Mucosa of descending colon (tissue), 3 donors: Measurements from ENCODE around the gene KLF3. TPM values are rescaled to one million over a fixed set of nuclear protein-coding genes. Genes with fewer than 3 reads are reported as not detected.

Source experiments
- ATAC-seq: fragments of 200-7000 bp; cut with Tn5 transposase; one replicate; pipeline ENCODE4 v1.9.1; 2020; ENCODE audit warnings: mild to moderate bottlenecking, moderate library complexity
- DNase-seq, 3 donors: peaks; one replicate each; pipeline ENCODE4 v3.0.0-alpha.2; 2020
- H3K36me3 ChIP-seq: fragments of 200-600 bp; one replicate; pipeline ENCODE4 v1.8.0; 2021; ENCODE audit warnings: low read depth, mild to moderate bottlenecking
- H3K4me1 ChIP-seq: fragments of 200-600 bp; one replicate; pipeline ENCODE4 v1.8.0; 2021; ENCODE audit warnings: low read depth, mild to moderate bottlenecking
- H3K4me3 ChIP-seq: fragments of 200-600 bp; one replicate; pipeline ENCODE4 v1.8.0; 2021; ENCODE audit warnings: mild to moderate bottlenecking
- H3K9me3 ChIP-seq: fragments of 200-600 bp; one replicate; pipeline ENCODE4 v1.8.0; 2021; ENCODE audit warnings: mild to moderate bottlenecking
- intact Hi-C, 2 donors: fragments of 100-400 bp; cut with DNase I in 1 of 2; cut with micrococcal nuclease in 1 of 2; formaldehyde crosslinking; loops; one replicate each; pipeline versions ENCODE4 v1.11.0 to v1.11.1; 2022; cut with DNase I, micrococcal nuclease
- long read RNA-seq, 2 donors: library from polyadenylated mRNA; unstranded; transcript quantifications; one replicate each; pipeline ENCODE4 v2.0.0, GENCODE V29; 2019 to 2021
- total RNA-seq, 3 donors: library from RNA; stranded (reverse); fragmentation: NEBNext Ultra II Directional in 2 of 3; extraction: Animal tissue kit (Norgen Biotek cat#: 25700) in 2 of 3; gene quantifications; one replicate each; pipeline versions ENCODE4 v1.2.1 to v1.2.4, GENCODE V29; 2021 to 2023
- TF ChIP-seq, protein P1 (sequence below): fragments of 200-600 bp; IDR thresholded peaks from one replicate; pipeline ENCODE4 v1.8.0; 2022; ENCODE audit warnings: antibody characterized with exemption, mild to moderate bottlenecking
- donor health status: DM: no; HTN: no; CAD: no; lungs with moderate emphysema.
- donor health status: DM: no; HTN: no; CAD: no.
- donor health status: DM: no; HTN: yes; CAD: no.

KLF3 gene
- total RNA-seq, result 100 to 1,000 TPM; 102 to 151 (median 128) TPM
- long read RNA-seq, donor 1, full-length matches to known transcripts, result 41 of 71 reads
- long read RNA-seq, donor 1, partial matches to known transcripts, result 23 of 71 reads
- long read RNA-seq, donor 1, other reads (novel, unspliced or antisense), result 7 of 71 reads
- long read RNA-seq, donor 2, transcript KLF3-203 (4 exons, 1,871 nt), result major isoform, 12 of 29 reads
- long read RNA-seq, donor 2, partial matches to known transcripts, result 13 of 29 reads
- long read RNA-seq, donor 2, other reads (novel, unspliced or antisense), result 3 of 29 reads

GRCh38 chr4:38663801-38664705 lies at the start of gene KLF3:
Gene KLF3 (plus strand): TSS chr4:38664199. CDS start chr4:38680626, 16,427 bp downstream.
- Histone ChIP-seq H3K36me3 (peaks cover 4% of the 10 kb centered on the region), H3K4me1 (peaks cover 29% of the 10 kb centered on the region), H3K9me3 (no peaks in the 10 kb centered on the region), H3K4me3 (peak within 1 kb of the TSS; percentile 97)
- peak; percentile 95 to 98 (median 97) for DNase-seq
- ATAC-seq, result peak; percentile 75
- intact Hi-C loops, result no loop called here
- TF ChIP-seq, protein P1, sequence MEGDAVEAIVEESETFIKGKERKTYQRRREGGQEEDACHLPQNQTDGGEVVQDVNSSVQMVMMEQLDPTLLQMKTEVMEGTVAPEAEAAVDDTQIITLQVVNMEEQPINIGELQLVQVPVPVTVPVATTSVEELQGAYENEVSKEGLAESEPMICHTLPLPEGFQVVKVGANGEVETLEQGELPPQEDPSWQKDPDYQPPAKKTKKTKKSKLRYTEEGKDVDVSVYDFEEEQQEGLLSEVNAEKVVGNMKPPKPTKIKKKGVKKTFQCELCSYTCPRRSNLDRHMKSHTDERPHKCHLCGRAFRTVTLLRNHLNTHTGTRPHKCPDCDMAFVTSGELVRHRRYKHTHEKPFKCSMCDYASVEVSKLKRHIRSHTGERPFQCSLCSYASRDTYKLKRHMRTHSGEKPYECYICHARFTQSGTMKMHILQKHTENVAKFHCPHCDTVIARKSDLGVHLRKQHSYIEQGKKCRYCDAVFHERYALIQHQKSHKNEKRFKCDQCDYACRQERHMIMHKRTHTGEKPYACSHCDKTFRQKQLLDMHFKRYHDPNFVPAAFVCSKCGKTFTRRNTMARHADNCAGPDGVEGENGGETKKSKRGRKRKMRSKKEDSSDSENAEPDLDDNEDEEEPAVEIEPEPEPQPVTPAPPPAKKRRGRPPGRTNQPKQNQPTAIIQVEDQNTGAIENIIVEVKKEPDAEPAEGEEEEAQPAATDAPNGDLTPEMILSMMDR, result no peak

- H3K9me3 ChIP-seq, result no peaks in the 10 kb centered on the region
- no peak for DNase-seq
- intact Hi-C loops, result no loop called here
These were observed 49.8 kb upstream of the KLF3 start for GRCh38 chr4:38614231-38614630.

DNA sequence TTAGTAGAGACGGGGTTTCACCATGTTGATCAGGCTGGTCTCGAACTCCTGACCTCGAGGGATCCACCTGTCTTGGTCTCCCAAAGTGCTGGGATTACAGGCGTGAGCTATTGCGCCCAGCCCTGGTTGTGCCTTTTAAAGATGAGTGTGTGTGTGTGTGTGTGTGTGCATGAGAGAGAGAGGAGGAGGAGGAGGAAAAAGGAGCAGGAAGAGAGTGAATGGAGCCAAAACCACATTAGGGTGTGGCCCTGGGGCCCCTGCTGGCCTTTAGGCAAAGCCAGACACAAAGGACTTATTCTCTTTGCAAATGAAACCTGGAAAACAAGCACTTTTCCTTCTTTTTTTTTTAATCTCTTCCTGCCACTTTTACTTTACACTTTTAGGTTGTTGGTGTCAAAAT lies 48.2 kb upstream of the KLF3 start:
- Histone ChIP-seq H3K36me3 (no peaks in the 10 kb centered on the region), H3K9me3 (no peaks in the 10 kb centered on the region), H3K4me1 (peaks cover 42% of the 10 kb centered on the region), H3K4me3 (no peak overlapping the region)
- TF ChIP-seq, protein P1, result no peak
- DNase-seq (peak in 1 of 3 donors; percentile 44), ATAC-seq (peak; percentile 83)
- intact Hi-C loops, result no loop called here

More at GRCh38 chr4:38614231-38614630, 49.8 kb upstream of the KLF3 start:
- Histone ChIP-seq H3K4me3 (no peak overlapping the region), H3K36me3 (no peaks in the 10 kb centered on the region), H3K4me1 (peaks cover 43% of the 10 kb centered on the region)
- TF ChIP-seq, protein P1, result no peak
- ATAC-seq, result no peak

GRCh38 chr4:38618505-38618904 lies 45.5 kb upstream of the KLF3 start:
- intact Hi-C loops, result no loop called here
- no peaks in the 10 kb centered on the region for H3K36me3 ChIP-seq
- no peaks in the 10 kb centered on the region for H3K9me3 ChIP-seq
- H3K4me3 ChIP-seq, result no peak overlapping the region
- no peak for DNase-seq
- peaks cover 34% of the 10 kb centered on the region for H3K4me1 ChIP-seq
- ATAC-seq, result no peak
- TF ChIP-seq, protein P1, result no peak

- DNase-seq (no peak), ATAC-seq (no peak)
- TF ChIP-seq, protein P1, result no peak
- no peaks in the 10 kb centered on the region for H3K36me3 ChIP-seq
- H3K4me3 ChIP-seq, result no peak overlapping the region
- no peaks in the 10 kb centered on the region for H3K9me3 ChIP-seq
- H3K4me1 ChIP-seq, result peaks cover 26% of the 10 kb centered on the region
- intact Hi-C loops, result no loop called here
These were observed 44.7 kb upstream of the KLF3 start for GRCh38 chr4:38619316-38619715.
